GM19463 (cell line): ENCODE measurements around the gene CTSZ.

Experiments used
- ATAC-seq: cut with Tn5 transposase; IDR thresholded peaks from one replicate; pipeline ENCODE4 v1.9.1; 2021; ENCODE audit warnings: mild to moderate bottlenecking, moderate library complexity; ENCODE audit not compliant: unreplicated experiment

Gene CTSZ

DNA sequence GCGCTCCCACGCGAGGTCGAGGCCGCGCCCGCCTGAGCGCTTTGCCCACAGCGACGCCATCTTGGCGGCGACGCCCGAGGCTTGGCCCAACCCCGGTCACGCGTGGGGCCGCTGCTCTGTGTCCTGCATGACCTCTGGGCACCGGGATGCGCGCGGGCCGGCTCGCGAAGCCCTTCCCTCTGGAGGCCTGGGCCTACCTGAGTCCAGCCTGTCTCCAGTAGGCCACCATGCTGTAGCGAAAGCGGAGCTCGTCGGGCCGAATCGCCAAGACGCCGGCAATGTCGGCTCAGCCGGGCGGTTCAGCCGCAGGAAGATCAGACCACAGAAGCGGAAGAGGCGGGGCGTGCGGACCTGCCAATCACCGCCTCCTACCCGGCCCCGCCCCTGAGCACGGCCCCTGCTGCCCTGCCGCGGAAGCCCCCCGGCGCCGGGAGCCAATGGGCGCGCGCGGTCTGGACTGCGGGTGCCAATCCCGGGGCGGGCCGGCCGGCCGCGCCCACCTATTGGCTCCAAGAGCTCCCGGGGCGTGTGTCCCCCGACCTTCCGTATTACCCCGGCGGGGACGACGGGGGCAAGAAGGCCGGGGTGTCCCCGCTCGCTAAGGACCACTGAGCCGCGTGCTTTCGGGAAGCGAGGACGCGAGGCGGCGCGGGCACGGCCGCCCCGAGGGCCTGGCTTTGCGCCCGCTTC, 25.1 kb upstream of the CTSZ start, which contains the start of gene ATP5F1E:
TSS of gene ATP5F1E (minus strand) at position 313 of the 690 bp plus-strand sequence. CDS start at position 229, 84 bp downstream.
- peak; percentile 97 for ATAC-seq

DNA sequence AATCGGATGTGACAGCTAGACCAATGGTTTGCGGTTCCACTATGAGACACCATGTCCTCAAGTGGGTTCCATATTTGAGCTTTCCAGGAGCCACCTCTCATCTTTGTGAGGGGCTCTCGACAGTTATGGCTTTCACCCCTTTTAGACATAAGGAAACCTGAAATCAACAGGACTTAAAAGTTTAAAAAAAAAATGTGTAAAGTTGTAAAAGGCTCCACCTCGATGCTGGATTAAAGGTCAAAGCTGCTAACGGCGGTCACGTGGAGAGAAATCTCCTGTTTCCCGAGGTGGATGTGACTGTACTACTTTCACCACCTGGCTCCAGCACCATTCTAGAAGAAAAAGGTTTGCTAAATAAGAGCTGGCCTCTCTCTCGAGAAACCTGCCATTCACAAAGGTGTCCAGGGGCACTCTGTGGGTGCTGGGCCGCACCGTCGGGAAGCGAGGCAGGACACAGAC, 24.5 kb upstream of the CTSZ start:
- no peak for ATAC-seq

- no peak for ATAC-seq
Observed at GRCh38 chr20:59030911-59031563, 24.0 kb upstream of the CTSZ start.

DNA sequence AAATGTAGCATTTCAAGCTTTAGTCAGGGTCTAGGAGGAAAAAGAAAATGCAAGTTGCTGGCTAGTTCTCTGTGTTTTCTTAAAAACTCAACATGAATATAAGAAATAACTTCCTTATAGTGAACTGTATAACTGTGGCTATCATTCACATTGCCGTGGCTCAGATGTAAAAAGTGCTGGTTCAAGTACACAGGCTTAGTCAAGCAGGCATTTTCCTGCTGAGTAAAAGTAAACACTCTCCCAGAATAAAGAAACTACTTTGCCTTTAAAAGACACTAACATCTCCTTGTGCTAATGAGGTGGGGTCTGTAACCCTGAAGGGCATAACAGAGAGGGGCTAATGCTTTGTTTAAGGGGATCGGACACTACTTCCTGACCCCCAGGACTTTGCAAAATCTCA, 21.8 kb upstream of the CTSZ start:
- no peak for ATAC-seq

DNA sequence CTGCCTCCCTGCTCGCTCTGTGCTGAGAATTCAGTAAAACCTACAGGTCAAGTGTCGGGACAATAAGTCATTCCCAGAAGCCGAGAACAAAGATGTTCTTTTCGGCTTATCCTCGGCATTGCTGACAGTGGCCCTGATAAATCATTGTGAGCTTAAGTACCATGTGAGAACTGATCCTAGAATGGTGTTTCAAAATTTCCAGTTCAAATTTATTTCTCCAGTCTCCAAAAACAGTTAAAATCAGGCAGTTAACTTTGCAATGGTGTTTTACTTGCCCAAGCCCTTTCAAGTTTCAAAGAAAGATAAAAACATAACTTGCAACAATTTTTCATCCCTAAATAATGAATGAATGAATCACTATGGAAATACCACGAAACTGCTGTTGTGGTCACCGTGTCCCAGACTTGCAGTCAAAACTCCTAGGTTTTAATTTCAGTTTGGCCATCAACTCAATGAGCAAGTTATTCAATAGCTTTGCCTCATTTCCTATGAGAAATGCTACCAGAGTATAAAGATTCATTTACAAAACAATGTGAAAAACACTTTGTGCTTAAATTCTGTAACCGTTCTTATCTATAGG, 20.8 kb upstream of the CTSZ start:
- ATAC-seq = no peak

DNA sequence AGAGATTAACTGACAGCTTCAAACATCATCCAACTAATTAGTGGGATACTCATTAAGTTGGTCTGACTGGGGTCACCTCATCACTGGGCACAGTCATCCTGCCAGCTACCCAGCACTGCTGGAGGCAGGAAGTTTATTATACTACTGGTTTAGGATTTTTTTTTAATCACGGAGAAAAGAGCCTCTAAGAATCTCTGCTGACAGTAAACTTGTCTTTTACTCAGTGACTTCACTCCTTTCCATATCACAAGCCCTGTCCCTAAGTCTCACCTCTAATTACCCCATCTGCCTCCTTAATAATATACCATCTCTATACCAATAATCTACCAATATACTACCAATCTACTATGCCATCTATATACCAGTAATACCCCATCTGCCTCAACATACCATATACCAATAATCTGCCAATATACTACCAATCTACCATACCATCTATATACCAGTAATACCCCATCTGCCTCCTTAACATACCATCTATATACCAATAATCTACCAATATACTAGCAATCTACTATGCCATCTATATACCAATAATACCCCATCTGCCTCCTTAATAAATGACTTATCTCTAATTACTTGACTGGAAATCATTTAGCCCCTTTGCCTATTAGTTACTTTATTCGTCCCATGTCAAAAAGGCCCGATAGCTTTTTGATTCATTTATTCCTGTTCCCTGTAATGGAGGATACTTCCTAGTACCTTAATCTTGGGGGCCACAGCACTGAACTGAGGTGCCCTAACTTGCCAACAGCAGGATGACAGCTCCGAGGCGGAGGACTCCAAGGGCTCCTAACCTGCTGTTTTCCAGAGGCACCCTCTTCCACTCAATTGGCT, 20.1 kb upstream of the CTSZ start:
- no peak for ATAC-seq

GRCh38 chr20:59025511-59025910, 18.5 kb upstream of the CTSZ start:
- no peak for ATAC-seq

GRCh38 chr20:59025086-59025485, 18.0 kb upstream of the CTSZ start:
- ATAC-seq = no peak

DNA sequence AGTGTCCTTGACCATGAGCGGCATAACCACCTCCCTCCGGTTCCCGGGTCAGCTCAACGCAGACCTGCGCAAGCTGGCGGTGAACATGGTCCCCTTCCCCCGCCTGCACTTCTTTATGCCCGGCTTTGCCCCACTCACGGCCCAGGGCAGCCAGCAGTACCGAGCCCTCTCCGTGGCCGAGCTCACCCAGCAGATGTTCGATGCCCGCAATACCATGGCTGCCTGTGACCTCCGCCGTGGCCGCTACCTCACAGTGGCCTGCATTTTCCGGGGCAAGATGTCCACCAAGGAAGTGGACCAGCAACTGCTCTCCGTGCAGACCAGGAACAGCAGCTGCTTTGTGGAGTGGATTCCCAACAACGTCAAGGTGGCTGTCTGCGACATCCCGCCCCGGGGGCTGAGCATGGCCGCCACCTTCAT, 17.1 kb upstream of the CTSZ start:
- ATAC-seq = no peak

DNA sequence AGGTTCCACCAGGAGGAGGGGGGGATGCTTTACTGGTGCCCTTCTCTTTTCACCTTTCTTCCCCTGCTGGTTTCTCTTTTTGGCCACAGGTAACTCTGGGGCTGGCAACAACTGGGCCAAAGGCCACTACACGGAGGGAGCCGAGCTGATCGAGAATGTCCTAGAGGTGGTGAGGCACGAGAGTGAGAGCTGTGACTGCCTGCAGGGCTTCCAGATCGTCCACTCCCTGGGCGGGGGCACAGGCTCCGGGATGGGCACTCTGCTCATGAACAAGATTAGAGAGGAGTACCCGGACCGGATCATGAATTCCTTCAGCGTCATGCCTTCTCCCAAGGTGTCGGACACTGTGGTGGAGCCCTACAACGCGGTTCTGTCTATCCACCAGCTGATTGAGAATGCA, 16.6 kb upstream of the CTSZ start:
- no peak for ATAC-seq

GRCh38 chr20:59022754-59023153, 15.7 kb upstream of the CTSZ start:
- ATAC-seq = no peak

- ATAC-seq = no peak
Observed at GRCh38 chr20:59020938-59021551, 14.0 kb upstream of the CTSZ start.

GRCh38 chr20:59019217-59019616, 12.2 kb upstream of the CTSZ start, which contains the start of gene TUBB1:
Gene TUBB1, plus strand, starts transcription at chr20:59019429. Its CDS starts 94 bp downstream, at chr20:59019523.
- ATAC-seq = no peak

DNA sequence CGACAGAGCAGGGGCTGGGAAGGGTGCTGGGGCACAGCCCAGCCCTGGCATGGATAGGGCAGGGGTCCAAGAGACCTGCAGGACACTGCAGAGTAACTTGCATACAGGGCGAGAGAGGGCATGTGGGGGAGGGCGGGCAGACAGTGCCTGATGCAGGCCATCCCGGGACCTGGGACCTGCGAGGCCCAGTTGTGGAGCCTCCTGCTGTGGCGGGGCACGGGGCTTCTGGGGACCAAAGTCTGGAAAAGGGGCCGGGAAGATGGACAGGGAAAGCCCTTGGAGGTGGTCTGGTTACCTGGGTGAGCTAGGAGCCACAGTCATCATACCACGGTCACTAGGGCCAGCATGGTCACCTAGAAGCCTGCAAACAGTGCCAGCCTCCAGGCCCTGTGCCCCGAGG, 11.8 kb upstream of the CTSZ start:
- ATAC-seq = no peak

DNA sequence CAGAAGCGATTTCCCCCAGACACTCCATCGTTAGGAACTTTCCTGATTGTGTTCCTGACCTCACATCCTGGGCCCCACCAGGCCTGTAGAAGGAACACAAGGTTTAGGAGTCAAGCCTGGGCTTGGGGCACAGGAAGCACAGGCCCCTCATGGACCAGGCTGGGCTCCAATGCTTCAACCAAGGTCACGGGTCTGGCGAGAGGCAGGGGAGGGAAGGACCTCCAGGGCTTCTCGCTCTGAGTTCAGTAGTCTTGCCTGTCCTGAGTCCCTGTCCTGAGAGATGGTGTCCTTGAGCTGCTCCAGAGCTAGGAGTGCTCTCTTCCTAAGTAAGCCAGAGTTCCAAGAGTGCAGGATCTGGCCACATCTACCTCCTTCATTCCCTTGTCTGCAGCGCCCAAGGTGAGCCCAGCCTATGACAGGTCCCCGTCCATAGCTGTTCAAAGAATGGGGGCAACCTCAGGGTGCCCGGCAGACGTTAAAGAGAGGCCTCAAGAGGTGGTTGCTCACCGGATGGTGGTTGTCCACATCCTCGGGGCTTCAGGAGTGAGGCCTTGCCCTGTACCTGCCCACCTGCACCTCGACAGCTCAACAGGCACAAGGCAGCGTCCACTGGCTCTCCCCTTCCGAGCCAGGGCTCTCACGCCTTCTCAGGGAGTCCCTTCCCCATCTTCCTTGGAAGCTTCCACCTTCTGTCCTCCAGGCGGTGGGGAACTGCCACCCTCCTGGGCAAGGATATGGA, 10.6 kb upstream of the CTSZ start:
- ATAC-seq = no peak

DNA sequence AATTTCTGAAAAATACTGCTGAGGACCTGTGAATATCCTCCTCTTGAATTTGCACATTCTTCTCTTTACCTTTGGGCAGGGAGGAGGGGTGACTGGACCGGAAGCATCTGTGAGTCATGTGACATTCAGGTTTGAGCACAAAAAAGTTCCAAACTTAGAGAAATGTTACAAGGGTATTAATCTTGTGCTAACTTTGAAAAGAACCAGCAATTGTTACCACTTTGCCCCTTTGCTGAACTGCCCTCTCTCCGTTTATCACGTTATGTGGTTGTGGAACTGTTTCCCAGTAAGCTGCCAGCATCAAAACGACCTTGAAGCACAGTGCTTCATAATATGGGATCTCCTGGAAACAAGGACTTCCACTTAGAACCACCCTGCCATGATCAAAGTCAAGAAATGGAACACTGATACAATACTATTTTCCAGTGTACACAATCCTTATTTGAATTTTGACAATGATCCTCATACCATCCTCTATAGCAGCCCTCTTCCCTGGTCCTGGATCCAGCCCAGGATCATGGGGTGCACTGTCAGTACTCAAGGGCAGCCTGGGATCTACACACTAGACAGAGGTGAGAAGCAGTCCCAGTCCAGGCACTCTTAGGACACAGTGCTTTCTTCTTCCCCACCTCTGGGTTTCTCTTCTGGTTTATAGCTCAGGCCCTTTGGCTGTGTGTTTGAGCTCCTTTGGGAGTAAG, 9.9 kb upstream of the CTSZ start:
- no peak for ATAC-seq

- ATAC-seq = no peak
Observed at GRCh38 chr20:59015812-59016711, 9.0 kb upstream of the CTSZ start.

DNA sequence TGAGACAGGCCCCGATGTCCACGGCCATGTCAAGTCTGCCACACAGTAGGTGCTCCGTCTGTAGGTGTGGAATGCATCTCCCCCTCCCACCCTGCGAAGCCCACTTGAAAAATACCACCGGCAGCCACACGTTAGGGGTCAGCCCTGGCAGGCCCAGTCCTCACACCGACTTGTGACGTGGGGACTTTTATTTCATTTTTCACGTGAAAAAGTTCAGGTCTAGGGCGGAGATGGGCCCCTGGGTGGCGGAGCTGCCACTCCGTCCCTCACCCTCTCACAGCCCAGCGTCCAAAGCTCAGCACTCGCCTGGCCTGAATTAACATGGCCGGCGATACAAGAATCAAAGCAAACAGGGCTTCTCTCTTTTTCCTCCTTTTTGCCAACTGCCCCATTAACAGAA, 8.4 kb upstream of the CTSZ start:
- ATAC-seq = no peak
